Measurements from ENCODE around the gene TBC1D13. TPM values are rescaled to one million over a fixed set of nuclear protein-coding genes. Genes with fewer than 3 reads are reported as not detected.

TBC1D13 gene
- total and polyA plus RNA-seq, 9 of the 15 experiments (the other 6 are each of a cell fraction or from before 2014, with no cell fraction given): 2.3 to 28.7 (median 11.4) TPM

DNA sequence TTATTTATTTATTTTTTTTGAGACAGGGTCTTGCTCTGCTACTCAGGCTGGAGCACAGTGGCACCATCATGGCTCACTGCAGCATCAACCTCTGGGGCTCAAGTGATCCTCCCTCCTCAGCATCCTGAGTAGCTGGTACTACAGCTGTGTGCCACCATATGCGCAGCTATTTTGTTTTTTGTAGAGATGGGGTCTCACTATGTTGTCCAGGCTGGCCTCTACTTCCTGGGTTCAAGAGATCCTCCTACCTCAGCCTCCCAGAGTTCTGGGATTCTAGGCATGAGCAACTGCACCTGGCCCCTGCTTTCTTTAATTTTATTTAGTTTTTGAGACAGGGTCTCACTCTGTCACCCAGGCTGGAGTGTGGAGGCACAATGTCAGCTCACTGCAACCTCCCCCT, 43.6 kb upstream of the TBC1D13 start:
- BruUV-seq (replicated peaks): no TSS peak
- FAIRE-seq: no peak
- Histone ChIP-seq H3K4me3 (no peak overlapping the region), H3K4me1 (replicated peaks in 1 of 2; ENCODE audit: control insufficient read depth in 2 of 2, insufficient read depth in 2 of 2, low read length in 2 of 2) (peaks cover 0 to 12% of the 10 kb centered on the region in 2 experiments; a peak in 2 of 5 replicates), H3K27me3 (ENCODE audit: control insufficient read depth in 2 of 2, insufficient read depth in 2 of 2, low read length in 2 of 2) (no peaks in the 10 kb centered on the region), H2AFZ (ENCODE audit: low read depth, low read length) (no peak overlapping the region), H4K20me1 (replicated peaks; ENCODE audit: control insufficient read depth, insufficient read depth, low read length) (no peaks in the 10 kb centered on the region), H3K9me1 (ENCODE audit: control insufficient read depth, insufficient read depth, low read length) (no peaks in the 10 kb centered on the region), H3K9ac (ENCODE audit: insufficient read depth in 1 of 2, low read depth in 2 of 2, low read length in 2 of 2) (no peak overlapping the region), H3K79me2 (ENCODE audit: control insufficient read depth, insufficient read depth, low read length) (no peaks in the 10 kb centered on the region), H3K27ac (ENCODE audit: extremely low read depth, low read depth, low read length) (no peak overlapping the region), H3K36me3 (ENCODE audit: control insufficient read depth, insufficient read depth, low read length) (no peaks in the 10 kb centered on the region), H3K9me3 (replicated peaks; ENCODE audit: control insufficient read depth, insufficient read depth, low read depth, low read length) (no peaks in the 10 kb centered on the region), H3K4me2 (ENCODE audit: insufficient read depth, low read length) (no peak overlapping the region)
- ChIA-PET CTCF (ENCODE audit: low intra/inter-chr PET ratio) (no interaction called here), POLR2A (interaction anchor here (0.6 kb wide), 1 partner anchor 119 kb away, joined by 4 read pairs; no protein-coding TSS in a partner anchor)
- WGBS (ENCODE audit: insufficient coverage, low coverage, missing lambda C conversion rate): 62% methylated on average over 1 of the region's 1 CpG
- DNase-seq (ENCODE audit: extremely low read depth in 1 of 4, low spot score in 3 of 4): no peak
- in situ Hi-C loops (cut with MboI) (no loop called here), intact Hi-C loops (cut with micrococcal nuclease) (no loop called here)
- ATAC-seq: no peak
- TF ChIP-seq, protein P1, sequence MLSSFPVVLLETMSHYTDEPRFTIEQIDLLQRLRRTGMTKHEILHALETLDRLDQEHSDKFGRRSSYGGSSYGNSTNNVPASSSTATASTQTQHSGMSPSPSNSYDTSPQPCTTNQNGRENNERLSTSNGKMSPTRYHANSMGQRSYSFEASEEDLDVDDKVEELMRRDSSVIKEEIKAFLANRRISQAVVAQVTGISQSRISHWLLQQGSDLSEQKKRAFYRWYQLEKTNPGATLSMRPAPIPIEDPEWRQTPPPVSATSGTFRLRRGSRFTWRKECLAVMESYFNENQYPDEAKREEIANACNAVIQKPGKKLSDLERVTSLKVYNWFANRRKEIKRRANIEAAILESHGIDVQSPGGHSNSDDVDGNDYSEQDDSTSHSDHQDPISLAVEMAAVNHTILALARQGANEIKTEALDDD (IDR thresholded peaks at IDR 0.05): no peak
- peak; percentile 97 for TF ChIP-seq ZNF121 (CRISPR knock-in tag; conservative IDR thresholded peaks at IDR 0.05)
- no peak for TF ChIP-seq ETV6 (IDR thresholded peaks at IDR 0.05; ENCODE audit: borderline replicate concordance in 1 of 2, low read depth in 2 of 2, low read length in 1 of 2)
- TF ChIP-seq ETV6 (CRISPR knock-in tag; IDR thresholded peaks at IDR 0.05; ENCODE audit: borderline replicate concordance): no peak
- no peak for TF ChIP-seq GATA2 (CRISPR knock-in tag; IDR thresholded peaks at IDR 0.05)
- TF ChIP-seq RHOXF2B (CRISPR knock-in tag; conservative IDR thresholded peaks at IDR 0.05): no peak
- no peak for TF ChIP-seq ZNF146 (CRISPR knock-in tag; IDR thresholded peaks at IDR 0.05; ENCODE audit: unreplicated experiment)
- TF ChIP-seq HNRNPK (IDR thresholded peaks at IDR 0.05; ENCODE audit: low read depth, low read length, poor library complexity, severe bottlenecking): no peak
- TF ChIP-seq NCOA1 (IDR thresholded peaks at IDR 0.05; ENCODE audit: low read depth): no peak
- TF ChIP-seq, protein P2, sequence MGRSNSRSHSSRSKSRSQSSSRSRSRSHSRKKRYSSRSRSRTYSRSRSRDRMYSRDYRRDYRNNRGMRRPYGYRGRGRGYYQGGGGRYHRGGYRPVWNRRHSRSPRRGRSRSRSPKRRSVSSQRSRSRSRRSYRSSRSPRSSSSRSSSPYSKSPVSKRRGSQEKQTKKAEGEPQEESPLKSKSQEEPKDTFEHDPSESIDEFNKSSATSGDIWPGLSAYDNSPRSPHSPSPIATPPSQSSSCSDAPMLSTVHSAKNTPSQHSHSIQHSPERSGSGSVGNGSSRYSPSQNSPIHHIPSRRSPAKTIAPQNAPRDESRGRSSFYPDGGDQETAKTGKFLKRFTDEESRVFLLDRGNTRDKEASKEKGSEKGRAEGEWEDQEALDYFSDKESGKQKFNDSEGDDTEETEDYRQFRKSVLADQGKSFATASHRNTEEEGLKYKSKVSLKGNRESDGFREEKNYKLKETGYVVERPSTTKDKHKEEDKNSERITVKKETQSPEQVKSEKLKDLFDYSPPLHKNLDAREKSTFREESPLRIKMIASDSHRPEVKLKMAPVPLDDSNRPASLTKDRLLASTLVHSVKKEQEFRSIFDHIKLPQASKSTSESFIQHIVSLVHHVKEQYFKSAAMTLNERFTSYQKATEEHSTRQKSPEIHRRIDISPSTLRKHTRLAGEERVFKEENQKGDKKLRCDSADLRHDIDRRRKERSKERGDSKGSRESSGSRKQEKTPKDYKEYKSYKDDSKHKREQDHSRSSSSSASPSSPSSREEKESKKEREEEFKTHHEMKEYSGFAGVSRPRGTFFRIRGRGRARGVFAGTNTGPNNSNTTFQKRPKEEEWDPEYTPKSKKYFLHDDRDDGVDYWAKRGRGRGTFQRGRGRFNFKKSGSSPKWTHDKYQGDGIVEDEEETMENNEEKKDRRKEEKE (IDR thresholded peaks at IDR 0.05; ENCODE audit: borderline replicate concordance in 1 of 2, control insufficient read depth in 1 of 2, low read depth in 2 of 2, low read length in 1 of 2): no peak
- TF ChIP-seq, protein P3, sequence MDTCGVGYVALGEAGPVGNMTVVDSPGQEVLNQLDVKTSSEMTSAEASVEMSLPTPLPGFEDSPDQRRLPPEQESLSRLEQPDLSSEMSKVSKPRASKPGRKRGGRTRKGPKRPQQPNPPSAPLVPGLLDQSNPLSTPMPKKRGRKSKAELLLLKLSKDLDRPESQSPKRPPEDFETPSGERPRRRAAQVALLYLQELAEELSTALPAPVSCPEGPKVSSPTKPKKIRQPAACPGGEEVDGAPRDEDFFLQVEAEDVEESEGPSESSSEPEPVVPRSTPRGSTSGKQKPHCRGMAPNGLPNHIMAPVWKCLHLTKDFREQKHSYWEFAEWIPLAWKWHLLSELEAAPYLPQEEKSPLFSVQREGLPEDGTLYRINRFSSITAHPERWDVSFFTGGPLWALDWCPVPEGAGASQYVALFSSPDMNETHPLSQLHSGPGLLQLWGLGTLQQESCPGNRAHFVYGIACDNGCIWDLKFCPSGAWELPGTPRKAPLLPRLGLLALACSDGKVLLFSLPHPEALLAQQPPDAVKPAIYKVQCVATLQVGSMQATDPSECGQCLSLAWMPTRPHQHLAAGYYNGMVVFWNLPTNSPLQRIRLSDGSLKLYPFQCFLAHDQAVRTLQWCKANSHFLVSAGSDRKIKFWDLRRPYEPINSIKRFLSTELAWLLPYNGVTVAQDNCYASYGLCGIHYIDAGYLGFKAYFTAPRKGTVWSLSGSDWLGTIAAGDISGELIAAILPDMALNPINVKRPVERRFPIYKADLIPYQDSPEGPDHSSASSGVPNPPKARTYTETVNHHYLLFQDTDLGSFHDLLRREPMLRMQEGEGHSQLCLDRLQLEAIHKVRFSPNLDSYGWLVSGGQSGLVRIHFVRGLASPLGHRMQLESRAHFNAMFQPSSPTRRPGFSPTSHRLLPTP (IDR thresholded peaks at IDR 0.05; ENCODE audit: borderline replicate concordance, extremely low read depth, insufficient read length): no peak
- TF ChIP-seq NFATC3 (IDR thresholded peaks at IDR 0.05): no peak
- no peak for TF ChIP-seq ZNF197 (CRISPR knock-in tag; IDR thresholded peaks at IDR 0.05; ENCODE audit: low read depth)
- TF ChIP-seq CREBBP (IDR thresholded peaks at IDR 0.05; ENCODE audit: low read depth, low read length): no peak
- TF ChIP-seq ZNF239 (CRISPR knock-in tag; IDR thresholded peaks at IDR 0.05): no peak
- TF ChIP-seq ZNF699 (CRISPR knock-in tag; IDR thresholded peaks at IDR 0.05; ENCODE audit: insufficient replicate concordance): no peak
- no peak for TF ChIP-seq ZNF507 (tag; conservative IDR thresholded peaks at IDR 0.05)
